ENCODE results near the gene CHRNA1.
"Not testable (repeated sequence)": the region's sequence is repeated elsewhere in the genome, so short reads cannot be mapped to it uniquely, and the experiment has no call there.

The CHRNA1 gene

DNA sequence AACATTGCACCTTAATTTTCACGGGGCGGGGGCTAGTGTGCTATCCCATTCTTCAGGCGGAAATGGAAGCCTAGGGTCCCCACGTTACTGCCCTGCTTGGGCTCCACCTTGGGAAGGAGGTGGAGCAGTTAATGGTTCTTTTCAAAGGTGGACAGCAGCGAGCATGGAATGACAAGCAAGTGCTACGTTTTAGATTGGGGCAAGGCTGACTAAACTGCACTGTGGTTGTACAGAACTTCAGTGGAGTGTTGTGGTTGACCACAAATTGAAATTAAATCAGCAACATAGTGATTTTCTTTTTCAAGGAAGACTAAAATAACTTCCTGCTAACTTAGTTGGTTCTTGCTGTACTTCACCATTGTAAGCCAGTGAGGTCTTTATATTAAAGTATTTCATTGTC, 47.0 kb downstream of the CHRNA1 start:
- no peak for DNase-seq (ENCODE audit: low read depth in 2 of 2)

DNA sequence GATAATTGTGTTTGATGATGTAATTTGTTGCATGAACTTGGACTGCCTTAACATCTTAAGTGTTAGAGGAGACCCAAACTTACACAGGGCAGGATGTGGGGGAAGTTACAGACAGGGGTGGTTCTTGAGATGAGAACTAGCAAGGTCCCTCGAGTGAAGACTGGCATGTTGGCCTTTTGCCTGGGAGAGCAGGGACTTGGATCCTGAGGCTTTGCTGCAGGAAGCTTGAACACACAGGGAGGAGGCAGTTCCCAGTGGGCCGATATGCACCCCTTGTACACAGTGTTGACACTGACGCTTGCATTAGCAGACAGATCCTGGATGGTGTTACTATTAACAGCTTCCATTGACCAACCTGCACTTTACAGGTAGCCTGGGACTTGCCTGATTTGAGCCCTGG, 47.5 kb downstream of the CHRNA1 start:
- DNase-seq (ENCODE audit: low read depth in 2 of 2) = no peak

DNA sequence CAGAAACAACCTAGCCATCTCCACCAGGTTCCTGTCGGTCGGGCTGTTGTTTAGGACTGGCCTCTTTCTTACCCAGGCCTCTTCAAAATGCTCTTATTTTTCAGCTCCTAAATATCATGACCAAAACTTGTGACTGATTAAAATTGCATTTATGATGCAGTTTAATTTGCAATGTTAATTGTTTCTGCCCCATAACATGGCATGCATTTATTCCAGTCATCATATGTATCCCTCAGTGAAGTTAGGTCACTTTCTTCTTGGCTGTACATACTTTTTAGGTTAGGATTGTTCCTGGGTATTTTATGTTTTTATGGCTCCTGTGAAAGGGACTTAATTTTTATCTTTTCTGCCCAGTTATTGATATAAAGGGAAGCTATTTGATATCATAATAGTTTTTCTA, 50.6 kb downstream of the CHRNA1 start:
- no peak for DNase-seq (ENCODE audit: low read depth in 2 of 2)

DNA sequence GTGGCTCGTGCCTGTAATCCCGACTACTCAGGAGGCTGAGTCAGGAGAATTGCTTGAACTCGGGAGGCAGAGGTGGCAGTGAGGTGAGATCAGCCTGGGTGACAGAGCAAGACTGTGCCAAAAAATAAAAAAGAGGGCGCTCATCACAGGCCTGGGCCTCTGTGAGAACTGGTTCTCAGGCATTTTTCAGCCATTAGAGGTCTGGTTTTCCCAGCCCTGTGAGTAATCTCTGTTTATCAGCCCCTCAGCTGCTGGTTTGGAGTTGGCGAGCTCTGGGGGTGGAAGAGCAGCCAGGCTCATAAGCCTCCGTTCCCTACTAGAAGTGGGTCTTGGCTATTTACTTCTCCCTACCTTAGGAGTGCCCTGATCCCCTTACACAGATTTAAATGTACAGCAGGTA, 53.1 kb downstream of the CHRNA1 start:
- DNase-seq (ENCODE audit: low read depth in 2 of 2) = no peak

DNA sequence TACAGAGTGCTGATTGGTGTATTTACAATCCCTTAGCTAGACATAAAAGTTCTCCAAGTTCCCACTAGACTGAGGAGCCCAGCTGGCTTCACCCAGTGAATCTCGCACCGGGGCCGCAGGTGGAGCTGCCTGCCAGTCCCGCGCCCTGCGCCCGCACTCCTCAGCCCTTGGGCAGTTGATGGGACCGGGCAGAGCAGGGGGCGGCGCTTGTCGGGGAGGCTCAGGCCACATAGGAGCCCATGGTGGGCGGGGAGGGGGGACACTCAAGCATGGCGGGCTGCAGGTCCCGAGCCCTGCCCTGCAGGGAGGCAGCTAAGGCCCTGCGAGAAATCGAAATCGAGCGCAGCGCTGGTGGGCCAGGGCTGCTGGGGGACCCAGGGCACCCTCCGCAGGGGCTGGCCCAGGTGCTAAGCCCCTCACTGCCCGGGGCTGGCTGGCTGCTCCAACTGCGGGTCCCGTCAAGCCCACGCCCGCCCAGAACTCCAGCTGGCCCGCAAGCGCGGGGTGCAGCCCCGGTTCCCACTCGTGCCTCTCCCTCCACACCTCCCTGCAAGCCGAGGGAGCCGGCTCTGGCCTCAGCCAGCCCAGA, 54.8 kb downstream of the CHRNA1 start:
- not testable (repeated sequence) for DNase-seq (ENCODE audit: low read depth in 2 of 2)

DNA sequence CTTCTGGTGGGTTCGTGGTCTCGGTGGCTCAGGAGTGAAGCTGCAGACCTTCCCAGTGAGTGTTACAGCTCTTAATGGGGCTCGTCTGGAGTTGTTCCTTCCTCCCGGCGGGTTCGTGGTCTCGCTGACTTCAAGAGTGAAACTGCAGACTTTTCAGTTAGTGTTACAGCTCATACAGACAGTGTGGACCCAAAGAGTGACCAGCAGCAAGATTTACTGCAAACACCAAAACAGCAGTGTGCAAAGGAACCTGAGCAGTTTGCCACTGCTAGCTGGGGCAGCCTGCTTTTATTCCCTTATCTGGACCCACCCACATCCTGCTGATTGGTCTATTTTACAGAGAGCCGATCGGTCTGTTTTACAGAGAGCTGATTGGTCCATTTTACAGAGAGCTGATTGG, 55.6 kb downstream of the CHRNA1 start:
- no peak for DNase-seq (ENCODE audit: low read depth in 2 of 2)

DNA sequence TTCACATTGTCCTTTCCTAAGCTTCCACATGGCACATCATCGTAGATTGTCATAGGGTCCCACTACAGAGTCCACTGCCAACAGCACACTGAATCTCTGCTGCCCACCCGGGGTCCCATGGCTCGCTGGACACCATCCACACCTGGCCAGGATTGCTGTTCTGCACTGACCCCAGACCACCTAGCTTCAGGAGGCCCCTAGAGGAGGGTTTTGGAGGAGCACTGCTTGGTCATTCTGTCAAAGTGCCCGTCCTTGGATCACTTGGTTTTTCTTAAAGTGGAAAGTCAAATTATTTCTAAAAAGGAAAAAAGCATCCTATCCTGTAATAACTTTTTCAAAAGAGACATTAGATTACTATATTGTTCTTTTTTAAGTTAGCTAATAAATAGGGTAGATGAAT, 59.0 kb downstream of the CHRNA1 start:
- no peak for DNase-seq (ENCODE audit: low read depth in 2 of 2)

DNA sequence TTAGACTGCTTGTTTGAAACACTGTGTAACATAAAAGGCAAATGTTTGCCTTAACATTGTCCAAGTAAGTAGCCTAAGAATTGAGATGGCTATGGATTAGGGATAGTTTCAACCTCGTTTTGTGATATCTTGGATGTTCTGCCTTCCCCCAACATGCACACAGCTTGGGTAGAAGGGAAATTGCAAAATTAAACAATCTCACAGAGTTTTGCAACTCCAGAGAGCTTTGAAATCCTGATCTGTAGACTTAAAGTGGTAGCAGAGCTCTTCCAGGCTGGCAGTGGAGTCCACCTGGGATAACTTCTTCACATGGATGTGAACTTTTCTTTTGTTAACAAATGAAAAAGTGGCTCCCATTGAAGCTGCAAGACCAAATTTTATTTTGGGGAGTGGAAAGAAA, 59.6 kb downstream of the CHRNA1 start:
- DNase-seq (ENCODE audit: low read depth in 2 of 2) = no peak

DNA sequence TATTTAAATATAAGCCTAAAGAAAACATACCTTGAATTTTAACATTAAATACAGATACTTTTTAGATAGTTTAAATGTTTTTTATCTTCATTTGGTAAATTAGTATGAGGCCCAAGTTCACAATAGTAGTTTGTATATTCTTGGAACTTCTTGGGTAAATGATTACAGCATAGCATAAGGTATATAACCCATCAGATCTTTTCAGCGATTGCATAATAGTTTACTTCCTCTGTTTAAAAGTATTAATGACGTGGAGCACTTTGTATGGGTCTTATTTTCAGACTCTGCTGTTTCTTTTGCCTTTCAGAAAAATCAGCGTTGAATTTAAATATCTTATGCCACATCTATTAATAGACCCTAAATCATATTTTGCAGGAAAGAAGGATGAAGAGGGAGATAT, 60.2 kb downstream of the CHRNA1 start:
- DNase-seq (ENCODE audit: low read depth in 2 of 2) = no peak

DNA sequence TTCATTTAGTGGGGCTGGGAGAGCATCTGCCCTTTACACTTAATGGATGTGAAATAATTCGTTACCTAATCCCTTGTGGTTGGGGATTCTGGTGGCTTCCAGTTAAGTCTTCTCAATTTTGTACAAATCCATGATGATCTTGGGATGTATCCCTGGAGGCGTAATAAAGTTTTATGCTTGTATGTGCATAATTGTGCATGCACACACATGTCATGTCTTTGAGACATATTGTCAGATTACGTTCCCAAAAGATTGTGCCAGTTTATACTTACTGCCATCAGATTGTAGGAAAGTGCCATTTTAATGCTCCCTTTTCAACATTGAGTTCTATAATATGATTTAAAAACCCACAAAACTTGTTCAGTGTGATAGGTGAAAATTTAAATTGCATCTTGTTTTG, 60.8 kb downstream of the CHRNA1 start:
- no peak for DNase-seq (ENCODE audit: low read depth in 2 of 2)

DNA sequence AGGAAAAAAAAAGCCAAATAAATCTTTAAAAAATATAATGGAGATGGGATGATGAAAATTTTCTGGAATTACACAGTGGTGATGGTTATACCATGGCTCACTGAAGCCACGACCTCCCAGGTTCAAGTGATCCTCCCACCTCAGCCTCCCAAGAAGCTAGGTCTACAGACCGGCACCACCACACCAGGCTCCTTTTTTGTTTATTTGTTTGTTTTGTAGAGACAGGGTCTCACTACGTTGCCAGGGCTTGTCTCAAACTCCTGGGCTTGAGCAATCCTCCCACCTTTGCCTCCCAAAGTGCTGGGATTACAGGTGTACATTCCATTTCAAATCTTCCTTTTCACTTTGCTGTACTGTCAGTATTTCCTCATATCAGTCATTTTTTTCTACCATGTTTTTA, 61.7 kb downstream of the CHRNA1 start:
- no peak for DNase-seq (ENCODE audit: low read depth in 2 of 2)

DNA sequence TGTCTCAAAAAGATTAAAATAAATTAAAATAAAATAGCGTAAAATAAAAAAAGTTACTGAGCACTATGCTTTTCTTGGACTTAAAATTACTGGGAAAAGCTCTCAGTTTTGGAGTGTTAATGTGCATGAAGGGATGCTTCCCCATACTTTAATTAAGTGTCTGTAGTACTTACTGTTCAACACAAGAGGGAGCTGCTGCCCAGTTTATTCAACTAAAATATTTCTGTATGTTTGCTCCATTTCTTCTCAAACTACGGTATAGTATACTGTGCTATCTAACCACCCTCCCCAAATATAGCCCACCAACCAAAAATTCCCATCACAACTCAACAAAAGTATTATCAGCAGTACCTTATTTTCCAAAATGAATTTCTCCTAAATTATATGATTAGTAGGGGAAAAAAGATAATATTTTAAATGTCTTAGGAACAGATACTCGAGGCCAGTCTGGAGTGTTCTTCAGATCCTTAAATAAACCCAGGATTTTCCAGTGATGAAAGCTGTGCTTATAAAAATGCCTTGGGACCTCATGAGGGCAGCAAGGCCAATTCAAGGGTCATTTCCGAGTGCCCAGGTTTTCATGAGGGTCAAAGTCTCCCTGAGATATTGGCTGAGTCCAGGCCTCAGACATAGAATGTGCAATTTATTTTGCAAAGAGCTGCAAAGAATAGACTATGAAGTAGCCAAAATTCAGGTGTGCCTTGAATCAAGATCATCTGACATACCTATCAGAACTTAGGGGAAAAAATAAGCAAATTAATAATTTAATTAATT, 64.1 kb downstream of the CHRNA1 start:
- DNase-seq (ENCODE audit: low read depth in 2 of 2) = no peak
